MM.1S (cell line): ENCODE data around the gene CT47C1.

Experiments used
- EZH2 ChIP-seq: fragments of 300-600 bp; sonication (generic); optimal IDR thresholded peaks from 2 replicates; pipeline ENCODE3; 2017; ENCODE audit warnings: low read depth, mild to moderate bottlenecking, antibody characterized with exemption, low read length, mixed read lengths
- EZH2phosphoT487 ChIP-seq: fragments of 300-600 bp; sonication (generic); IDR thresholded peaks from 2 replicates; pipeline ENCODE4 v1.6.1; 2018; ENCODE audit warnings: antibody characterized with exemption, low read length
- TF ChIP-seq, protein P1 (sequence below): fragments of 300-600 bp; sonication (generic); IDR thresholded peaks from 2 replicates; pipeline ENCODE4 v1.5.1; 2016; ENCODE audit warnings: antibody characterized with exemption, low read length, mixed read lengths

DNA sequence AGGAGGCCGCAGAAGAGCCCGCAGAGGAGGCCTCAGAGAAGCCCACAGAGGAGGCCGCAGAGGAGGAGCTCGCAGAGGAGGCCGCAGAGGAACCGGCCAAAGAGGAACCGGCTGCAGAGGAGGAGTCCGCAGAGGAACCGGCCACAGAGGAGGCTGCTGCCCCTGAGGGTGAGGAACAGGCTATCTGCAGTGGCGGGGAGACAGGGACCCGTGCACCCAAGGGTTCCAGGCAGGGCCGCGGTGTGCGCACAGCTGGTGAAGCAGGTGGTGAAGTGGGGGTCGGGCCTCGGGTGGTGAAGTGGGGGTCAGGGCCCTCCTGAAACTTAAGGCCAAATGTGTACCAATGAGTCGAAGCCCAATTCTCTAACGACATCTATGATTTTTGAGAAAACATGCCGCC lies 1.1 kb downstream of the CT47C1 start:
- TF ChIP-seq, protein P1, sequence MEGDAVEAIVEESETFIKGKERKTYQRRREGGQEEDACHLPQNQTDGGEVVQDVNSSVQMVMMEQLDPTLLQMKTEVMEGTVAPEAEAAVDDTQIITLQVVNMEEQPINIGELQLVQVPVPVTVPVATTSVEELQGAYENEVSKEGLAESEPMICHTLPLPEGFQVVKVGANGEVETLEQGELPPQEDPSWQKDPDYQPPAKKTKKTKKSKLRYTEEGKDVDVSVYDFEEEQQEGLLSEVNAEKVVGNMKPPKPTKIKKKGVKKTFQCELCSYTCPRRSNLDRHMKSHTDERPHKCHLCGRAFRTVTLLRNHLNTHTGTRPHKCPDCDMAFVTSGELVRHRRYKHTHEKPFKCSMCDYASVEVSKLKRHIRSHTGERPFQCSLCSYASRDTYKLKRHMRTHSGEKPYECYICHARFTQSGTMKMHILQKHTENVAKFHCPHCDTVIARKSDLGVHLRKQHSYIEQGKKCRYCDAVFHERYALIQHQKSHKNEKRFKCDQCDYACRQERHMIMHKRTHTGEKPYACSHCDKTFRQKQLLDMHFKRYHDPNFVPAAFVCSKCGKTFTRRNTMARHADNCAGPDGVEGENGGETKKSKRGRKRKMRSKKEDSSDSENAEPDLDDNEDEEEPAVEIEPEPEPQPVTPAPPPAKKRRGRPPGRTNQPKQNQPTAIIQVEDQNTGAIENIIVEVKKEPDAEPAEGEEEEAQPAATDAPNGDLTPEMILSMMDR = no peak
- TF ChIP-seq EZH2 = no peak
- no peak for TF ChIP-seq EZH2phosphoT487
